K562 treated with DMSO at 1 percent for 24 hours (cell line): ENCODE measurements around the gene DNAI7. TPM values are rescaled to one million over a fixed set of nuclear protein-coding genes. Genes with fewer than 3 reads are reported as not detected.

Experiments
- total RNA-seq: library from RNA; unstranded; fragments of 300-600 nt; gene quantifications from 2 replicates; pipeline ENCODE4 v1.2.3, GENCODE V29; 2022; ENCODE audit warnings: low read depth; ENCODE audit not compliant: insufficient read depth

Gene DNAI7, protein sequence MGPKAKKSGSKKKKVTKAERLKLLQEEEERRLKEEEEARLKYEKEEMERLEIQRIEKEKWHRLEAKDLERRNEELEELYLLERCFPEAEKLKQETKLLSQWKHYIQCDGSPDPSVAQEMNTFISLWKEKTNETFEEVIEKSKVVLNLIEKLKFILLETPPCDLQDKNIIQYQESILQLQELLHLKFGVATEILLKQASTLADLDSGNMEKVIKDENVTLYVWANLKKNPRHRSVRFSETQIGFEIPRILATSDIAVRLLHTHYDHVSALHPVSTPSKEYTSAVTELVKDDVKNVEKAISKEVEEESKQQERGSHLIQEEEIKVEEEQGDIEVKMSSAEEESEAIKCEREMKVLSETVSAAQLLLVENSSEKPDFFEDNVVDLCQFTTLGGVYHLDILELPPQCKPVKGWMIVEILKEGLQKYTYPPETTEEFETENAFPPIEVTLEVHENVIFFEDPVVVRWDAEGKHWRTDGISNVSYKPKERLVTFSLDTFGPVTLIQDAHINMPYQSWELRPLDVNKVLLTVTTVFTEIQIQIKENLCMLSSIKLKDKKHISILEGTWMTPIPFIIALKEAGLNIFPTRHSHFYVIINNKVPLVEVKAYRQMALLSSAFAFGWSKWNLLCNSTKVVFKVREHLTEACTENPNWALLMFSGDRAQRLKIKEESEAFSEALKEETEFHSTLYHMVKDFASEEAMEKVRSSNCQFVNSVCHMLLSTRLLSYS
- total RNA-seq: not detected in 2 replicates

DNA sequence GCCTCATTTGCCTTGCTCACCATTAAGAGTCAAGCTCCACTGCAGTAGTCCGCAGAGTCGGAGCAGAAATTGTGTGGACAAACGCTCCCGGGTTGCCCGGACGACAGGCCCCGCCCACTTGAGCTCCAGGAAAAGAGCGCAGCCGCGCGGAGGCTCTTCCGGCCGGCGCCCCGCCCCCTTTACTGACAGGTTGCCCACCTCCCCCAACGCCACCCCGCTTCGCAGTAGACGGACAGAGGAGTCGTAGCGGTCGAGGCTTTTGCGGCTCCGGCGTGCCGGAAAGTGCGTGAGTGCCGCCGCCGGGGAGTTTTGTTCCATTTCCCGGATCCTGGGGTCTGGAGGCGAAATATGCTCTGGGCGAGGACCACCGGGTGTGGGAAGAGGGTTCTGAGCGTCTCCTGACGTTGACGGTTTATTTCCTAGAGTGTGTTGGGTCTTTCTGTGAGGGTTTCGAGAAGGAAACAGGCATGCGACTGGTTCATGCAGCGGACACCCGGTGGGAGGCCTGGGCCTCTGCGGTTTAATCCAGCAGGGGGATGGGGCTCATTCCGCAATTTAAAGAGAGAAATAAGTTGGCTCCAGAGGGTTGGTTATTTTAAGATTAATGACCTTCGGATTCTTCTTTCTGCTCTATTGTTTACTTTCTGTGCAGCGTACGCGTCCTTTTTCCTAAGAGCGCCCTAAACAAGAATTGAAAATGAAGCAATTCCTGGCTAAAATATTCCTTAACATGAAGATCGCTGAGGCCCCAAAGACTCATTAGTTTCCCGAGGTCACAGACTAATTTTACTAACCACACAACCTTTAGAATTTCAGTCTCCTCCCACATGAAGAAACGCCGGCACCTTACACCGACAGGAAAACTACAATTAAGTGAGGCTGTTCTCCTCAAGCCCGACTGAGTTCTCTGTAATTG lies at the start of gene DNAI7, which contains the start of gene ETFRF1:
DNAI7 (minus strand) TSS at position 105 of the 916 bp plus-strand sequence; CDS start at position 23, 82 bp downstream.
ETFRF1 (plus strand) TSS at position 182 of the 916 bp plus-strand sequence. CDS start 8,720 bp downstream, outside the sequence.

Other genes with a start within 250 kb of the DNAI7 start
- 41.3 and 50.2 TPM in 2 replicates for gene BCAT1, start 246.1 kb downstream of the DNAI7 start, total RNA-seq
- gene ETFRF1, start 77 bp upstream of the DNAI7 start, total RNA-seq: 16.5 and 18.1 TPM in 2 replicates
- gene KRAS, start 55.8 kb upstream of the DNAI7 start, total RNA-seq: 5.4 and 6.8 TPM in 2 replicates